EH (cell line): ENCODE data around the gene SUSD2.
"Not testable (repeated sequence)": the region's sequence is repeated elsewhere in the genome, so short reads cannot be mapped to it uniquely, and the experiment has no call there.

Source experiments
- DNase-seq: peaks from one replicate; pipeline ENCODE4 v3.0.0-alpha.2; 2015; ENCODE audit warnings: low read depth

The SUSD2 gene

GRCh38 chr22:24189249-24190158, 8.2 kb downstream of the SUSD2 start:
- DNase-seq, result peak; percentile 74

DNA sequence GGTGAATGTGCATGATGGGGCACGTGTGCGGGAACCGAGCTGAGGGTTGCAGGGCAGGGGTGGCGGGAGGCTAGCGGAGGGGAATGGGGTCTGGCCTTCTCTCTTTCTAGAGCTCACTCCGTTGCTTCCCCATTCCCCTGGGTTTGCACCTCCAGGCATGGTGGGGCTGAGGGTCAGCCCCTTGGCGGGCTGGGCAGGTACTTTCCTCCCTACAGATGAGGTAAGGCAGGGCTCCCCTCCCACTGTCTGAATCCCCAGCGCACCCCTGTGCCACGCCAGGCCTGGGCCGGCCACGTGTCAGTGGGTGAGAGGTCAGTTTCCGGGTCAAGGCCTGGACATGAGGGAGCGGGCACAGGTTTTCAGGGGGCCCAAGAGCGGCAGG, 8.9 kb downstream of the SUSD2 start:
- no peak for DNase-seq

- DNase-seq, result no peak
Observed at GRCh38 chr22:24190596-24191208, 9.4 kb downstream of the SUSD2 start.

GRCh38 chr22:24191381-24191841, 10.1 kb downstream of the SUSD2 start:
- DNase-seq, result no peak

DNA sequence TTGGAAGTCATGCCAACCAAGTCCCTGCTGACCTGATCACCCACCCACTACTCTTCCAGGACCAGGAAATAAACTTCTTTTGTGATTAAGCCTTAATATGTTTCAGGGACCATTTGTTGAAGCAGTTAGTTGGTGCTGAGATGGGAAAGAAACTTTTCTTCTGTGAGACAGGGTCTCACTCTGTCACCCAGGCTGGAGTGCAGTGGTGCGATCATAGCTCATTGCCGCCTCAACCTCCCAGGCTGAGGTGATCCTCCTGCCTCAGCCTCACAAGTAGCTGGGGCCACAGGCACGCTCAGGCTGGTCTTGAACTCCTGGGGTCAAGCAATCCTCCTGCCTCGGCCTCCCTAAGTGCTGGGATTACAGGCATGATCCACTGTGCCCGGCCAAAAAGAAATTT, 10.6 kb downstream of the SUSD2 start:
- DNase-seq, result no peak

GRCh38 chr22:24198682-24199052, 17.4 kb downstream of the SUSD2 start:
- no peak for DNase-seq

DNA sequence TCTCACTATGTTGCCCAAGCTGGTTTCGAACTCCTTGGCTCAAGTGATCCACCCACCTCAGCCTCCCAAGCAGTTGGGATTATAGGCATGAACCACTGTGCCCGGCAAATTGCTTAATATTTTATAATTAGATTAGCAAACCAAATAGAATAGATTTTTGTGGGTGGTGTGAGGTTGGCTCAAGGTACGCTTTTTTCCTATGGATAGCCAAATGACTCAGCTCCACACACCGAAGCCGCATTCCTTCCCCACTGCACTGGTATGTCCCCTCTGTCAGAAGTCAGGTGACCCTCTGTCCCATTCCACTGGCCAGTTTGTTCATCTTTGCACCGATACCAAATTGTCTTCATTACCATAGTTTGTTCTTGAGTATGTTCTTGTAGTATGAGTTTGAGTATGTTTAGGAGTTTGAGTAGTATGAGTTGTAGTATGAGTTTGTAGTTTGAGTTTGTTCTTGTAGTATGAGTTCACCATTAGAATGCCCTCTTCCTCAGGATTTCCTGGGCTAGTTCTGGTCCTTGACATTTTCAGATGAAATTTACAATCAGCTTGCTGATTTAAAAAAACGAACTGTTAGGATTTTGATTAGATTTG, 19.4 kb downstream of the SUSD2 start:
- peak; percentile 84 for DNase-seq

DNA sequence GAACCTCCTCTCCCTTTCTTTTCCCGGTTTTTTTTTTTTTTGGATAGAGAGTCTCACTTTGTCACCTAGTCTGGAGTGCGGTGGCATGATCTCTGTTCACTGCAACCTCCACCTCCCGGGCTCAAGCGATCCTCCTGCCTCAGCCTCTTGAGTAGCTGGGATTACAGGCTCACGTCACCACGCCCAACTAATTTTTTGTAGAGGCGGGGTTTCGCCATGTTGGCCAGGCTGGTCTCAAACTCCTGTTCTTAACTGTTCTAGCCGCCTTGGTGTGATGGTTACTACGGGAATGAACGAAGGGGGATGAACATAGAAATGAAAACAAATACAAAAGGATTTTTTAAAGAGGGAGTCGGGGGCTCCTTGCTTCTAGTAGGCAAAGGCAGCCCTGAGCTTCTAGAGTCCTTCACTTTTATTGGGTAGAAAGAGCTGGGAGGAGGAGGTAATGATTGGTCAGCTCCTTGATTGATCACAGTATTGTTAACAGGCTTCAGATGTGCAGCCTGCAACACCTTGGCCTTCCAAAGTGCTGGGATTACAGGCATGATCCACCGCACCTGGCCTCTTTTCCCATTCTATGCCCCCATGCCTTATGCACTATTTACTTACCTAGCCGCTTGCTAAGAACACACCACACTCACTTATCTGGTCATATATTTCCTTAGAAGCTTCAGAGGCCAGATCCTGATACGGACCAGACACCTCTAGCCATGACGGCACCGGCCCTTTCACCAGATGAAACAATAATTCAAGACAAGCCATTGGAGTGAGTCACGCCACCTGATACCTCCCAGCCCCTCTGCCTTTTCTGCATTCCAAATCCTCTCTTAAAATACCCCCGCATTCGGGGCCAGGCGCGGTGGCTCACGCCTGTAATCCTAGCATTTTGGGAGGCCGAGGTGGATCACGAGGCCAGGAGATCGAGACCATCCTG, 20.7 kb downstream of the SUSD2 start:
- DNase-seq, result peak; percentile 17

GRCh38 chr22:24203856-24204255, 22.6 kb downstream of the SUSD2 start:
- DNase-seq, result peak; percentile 27

DNA sequence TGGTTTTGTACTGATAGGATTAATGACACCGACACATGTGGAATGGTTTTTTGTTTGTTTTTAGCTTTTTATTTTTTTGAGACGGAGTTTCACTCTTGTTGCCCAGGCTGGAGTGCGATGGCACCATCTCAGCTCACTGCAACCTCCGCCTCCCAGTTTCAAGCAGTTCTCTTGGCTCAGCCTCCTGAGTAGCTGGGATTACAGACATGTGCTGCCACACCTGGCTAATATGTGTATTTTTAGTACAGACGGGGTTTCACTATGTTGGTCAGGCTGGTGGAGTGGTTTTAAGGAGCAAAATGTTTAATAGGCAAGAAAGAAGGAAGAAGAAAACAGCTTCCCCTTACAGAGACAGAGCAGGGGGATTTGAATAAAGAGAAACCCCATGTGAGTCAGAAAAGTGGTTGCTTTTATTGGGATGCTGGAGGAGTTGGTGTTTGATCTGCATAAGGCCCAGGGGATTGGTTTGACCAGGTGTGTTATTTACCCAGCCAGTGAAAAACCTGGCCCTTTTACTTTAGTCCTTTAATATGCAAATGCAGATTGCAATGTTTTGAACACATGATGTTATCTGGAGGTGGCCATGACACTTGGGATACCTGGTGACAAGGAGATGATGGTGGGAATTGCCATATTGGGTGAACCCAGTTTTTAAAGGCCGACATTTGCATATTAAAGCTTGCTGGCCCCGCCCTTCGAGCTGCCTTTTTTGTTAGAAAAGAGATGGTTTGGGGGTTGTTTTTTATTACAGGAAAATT, 24.3 kb downstream of the SUSD2 start:
- DNase-seq, result no peak

DNA sequence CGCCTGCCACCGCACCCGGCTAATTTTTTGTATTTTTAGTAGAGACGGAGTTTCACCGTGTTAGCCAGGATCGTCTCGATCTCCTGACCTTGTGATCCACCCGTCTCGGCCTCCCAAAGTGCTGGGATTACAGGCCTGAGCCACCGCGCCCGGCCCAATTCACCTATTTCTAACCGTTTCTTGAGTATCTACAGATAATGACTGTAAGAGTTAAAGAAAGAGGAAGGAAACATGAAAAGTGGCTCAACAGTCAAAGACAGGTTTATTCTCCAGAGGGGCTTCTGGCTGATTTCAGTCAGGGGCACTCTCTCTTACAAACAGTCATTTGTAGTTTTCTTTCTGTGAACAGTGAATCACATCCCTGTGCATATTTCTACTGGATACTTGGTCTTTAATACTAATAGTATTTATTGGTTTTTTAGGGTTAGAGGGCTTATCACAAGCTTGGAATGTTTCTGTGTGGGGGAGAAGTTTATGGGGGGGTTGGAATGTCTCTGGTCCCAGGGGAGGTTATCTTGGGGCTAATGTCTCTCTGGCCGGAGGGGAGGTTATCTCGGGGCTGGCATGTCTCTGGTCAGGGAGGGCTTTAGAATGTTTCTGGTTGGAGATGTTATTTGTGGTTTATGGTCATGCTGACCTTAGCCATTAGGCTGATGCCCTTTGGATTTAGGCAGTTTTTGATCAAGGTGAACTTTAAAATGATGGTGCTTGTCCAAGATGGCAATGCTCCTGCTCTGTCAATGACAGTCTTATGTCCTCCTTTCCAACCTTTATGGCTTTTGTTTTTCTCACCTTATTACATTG, 25.4 kb downstream of the SUSD2 start:
- DNase-seq, result peak; percentile 87

- DNase-seq, result peak; percentile 56
Observed at GRCh38 chr22:24207264-24208011, 26.2 kb downstream of the SUSD2 start.

- DNase-seq, result peak; percentile 98
Observed at GRCh38 chr22:24208012-24208749, 26.9 kb downstream of the SUSD2 start.

- peak; percentile 28 for DNase-seq
Observed at GRCh38 chr22:24209016-24209415, 27.7 kb downstream of the SUSD2 start.

- peak; percentile 23 for DNase-seq
Observed at GRCh38 chr22:24209687-24210086, 28.4 kb downstream of the SUSD2 start.

GRCh38 chr22:24210409-24210808, 29.1 kb downstream of the SUSD2 start:
- DNase-seq, result peak; percentile 30

DNA sequence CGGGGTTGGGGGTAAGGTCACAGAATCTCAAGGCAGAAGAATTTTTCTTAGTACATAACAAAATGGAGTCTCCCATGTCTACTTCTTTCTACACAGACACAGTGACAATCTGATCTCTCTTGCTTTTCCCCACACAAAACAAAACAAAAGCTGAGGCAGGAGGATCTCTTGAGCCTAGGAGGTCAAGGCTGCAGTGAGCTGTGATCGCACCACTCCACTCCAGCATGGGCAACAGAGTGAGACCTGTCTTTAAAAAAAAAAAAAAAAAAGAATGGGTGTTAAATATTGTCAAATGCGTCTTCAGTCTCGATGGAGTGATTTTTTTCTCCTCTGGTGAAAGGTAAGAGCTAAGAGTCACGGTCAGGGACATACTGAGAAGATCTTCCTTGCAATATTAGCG, 30.4 kb downstream of the SUSD2 start:
- not testable (repeated sequence) for DNase-seq

- DNase-seq, result not testable (repeated sequence)
Observed at GRCh38 chr22:24213111-24213510, 31.8 kb downstream of the SUSD2 start.
